Frontal cortex (tissue), 4 donors: ENCODE data around the gene HOMEZ. TPM values are rescaled to one million over a fixed set of nuclear protein-coding genes. Genes with fewer than 3 reads are reported as not detected.

ENCODE experiments used
- DNase-seq, 2 donors: peaks; one replicate each; pipeline ENCODE4 v3.0.0; 2012; ENCODE audit warnings: low spot score in 2 of 2
- FAIRE-seq: peaks from 2 replicates; lab custom pipeline; 2012; peaks lifted over from hg19 to GRCh38; lab: Jason Lieb, UNC
- total RNA-seq: library from RNA; depleted of rRNA; stranded (reverse); fragments of >200 nt; gene quantifications from one replicate; pipeline ENCODE4 v1.2.3, GENCODE V29; 2014
- donor health status: control.
- donor health status: control.
- donor health status: control.

The HOMEZ gene
- total RNA-seq, 1 donor from 2014 or later: 2.0 TPM

GRCh38 chr14:23308721-23309445 is 23.0 kb upstream of the HOMEZ start:
- no peak for FAIRE-seq
- no peak for DNase-seq

- no peak for FAIRE-seq
Observed at GRCh38 chr14:23307687-23308644, 22.0 kb upstream of the HOMEZ start.

GRCh38 chr14:23307146-23307530 is 21.2 kb upstream of the HOMEZ start:
- DNase-seq (no peak), FAIRE-seq (no peak)

More at GRCh38 chr14:23307687-23308644, 22.0 kb upstream of the HOMEZ start:
- DNase-seq: no peak

- FAIRE-seq (no peak), DNase-seq (peak; percentile 72 to 73)
Observed at GRCh38 chr14:23306412-23307145, 20.6 kb upstream of the HOMEZ start, which contains the start of gene BCL2L2. BCL2L2 (plus strand) TSS chr14:23306833; CDS start chr14:23307768, 935 bp downstream.

- FAIRE-seq (no peak), DNase-seq (peak; percentile 37 to 52)
Observed at GRCh38 chr14:23302290-23303225, 16.6 kb upstream of the HOMEZ start, which contains the start of gene PPP1R3E. PPP1R3E (minus strand) TSS chr14:23302859; CDS start chr14:23302576, 283 bp downstream.

- DNase-seq: no peak
- no peak for FAIRE-seq
Observed at GRCh38 chr14:23301969-23302289, 16.0 kb upstream of the HOMEZ start.

- DNase-seq (peak; percentile 97 to 99), FAIRE-seq (no peak)
Observed at GRCh38 chr14:23301288-23301968, 15.5 kb upstream of the HOMEZ start.

GRCh38 chr14:23300687-23301223 is 14.8 kb upstream of the HOMEZ start:
- FAIRE-seq (no peak), DNase-seq (peak in 1 of 2 donors; percentile 23)

GRCh38 chr14:23299986-23300686 is 14.2 kb upstream of the HOMEZ start:
- FAIRE-seq (no peak), DNase-seq (no peak)

- no peak for FAIRE-seq
- DNase-seq: peak; percentile 30 to 53
Observed at GRCh38 chr14:23299211-23299957, 13.5 kb upstream of the HOMEZ start.

- FAIRE-seq: no peak
- no peak for DNase-seq
Observed at GRCh38 chr14:23297611-23298277, 11.8 kb upstream of the HOMEZ start.

- FAIRE-seq (no peak), DNase-seq (no peak)
Observed at GRCh38 chr14:23297096-23297495, 11.2 kb upstream of the HOMEZ start.

- FAIRE-seq: no peak
Observed at GRCh38 chr14:23296012-23296777, 10.3 kb upstream of the HOMEZ start.

GRCh38 chr14:23294734-23295561 is 9.0 kb upstream of the HOMEZ start:
- no peak for FAIRE-seq
- DNase-seq: no peak

More at GRCh38 chr14:23296012-23296777, 10.3 kb upstream of the HOMEZ start:
- no peak for DNase-seq
